NCI-H510A (cell line): ENCODE results near the gene CTSL.

Experiments
- DNase-seq: peaks from one replicate; lab custom pipeline; 2025; lab: John Stamatoyannopoulos, UW

Gene CTSL

DNA sequence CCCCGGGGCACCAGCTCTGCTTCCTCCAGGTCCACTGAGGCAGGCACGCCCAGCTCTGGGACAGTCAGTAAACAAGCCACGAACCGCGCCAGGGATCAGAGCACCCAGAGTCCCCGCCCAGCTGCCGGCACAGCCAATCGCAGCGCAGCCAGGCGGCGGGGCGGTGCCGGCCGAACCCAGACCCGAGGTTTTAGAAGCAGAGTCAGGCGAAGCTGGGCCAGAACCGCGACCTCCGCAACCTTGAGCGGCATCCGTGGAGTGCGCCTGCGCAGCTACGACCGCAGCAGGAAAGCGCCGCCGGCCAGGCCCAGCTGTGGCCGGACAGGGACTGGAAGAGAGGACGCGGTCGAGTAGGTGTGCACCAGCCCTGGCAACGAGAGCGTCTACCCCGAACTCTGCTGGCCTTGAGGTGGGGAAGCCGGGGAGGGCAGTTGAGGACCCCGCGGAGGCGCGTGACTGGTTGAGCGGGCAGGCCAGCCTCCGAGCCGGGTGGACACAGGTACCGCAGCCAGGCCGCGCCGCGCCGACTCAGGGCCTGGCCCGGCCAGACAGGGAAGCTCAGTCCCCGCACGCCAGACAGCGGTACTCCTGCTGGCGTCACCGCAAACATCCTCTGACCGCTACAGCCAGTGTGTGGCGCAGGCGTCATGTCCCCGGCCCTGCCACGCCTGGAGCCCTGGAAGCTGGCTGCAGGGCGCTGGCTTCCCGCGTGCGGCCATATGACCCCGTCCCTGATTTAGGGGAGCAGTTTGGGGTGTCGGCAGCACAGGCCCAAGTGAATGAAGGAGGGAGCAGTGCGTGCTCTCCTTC, at the start of gene CTSL:
Gene CTSL (plus strand): TSS at position 220 of the 810 bp plus-strand sequence. CDS start 1,485 bp downstream, outside the sequence.
- DNase-seq = peak; percentile 31

DNA sequence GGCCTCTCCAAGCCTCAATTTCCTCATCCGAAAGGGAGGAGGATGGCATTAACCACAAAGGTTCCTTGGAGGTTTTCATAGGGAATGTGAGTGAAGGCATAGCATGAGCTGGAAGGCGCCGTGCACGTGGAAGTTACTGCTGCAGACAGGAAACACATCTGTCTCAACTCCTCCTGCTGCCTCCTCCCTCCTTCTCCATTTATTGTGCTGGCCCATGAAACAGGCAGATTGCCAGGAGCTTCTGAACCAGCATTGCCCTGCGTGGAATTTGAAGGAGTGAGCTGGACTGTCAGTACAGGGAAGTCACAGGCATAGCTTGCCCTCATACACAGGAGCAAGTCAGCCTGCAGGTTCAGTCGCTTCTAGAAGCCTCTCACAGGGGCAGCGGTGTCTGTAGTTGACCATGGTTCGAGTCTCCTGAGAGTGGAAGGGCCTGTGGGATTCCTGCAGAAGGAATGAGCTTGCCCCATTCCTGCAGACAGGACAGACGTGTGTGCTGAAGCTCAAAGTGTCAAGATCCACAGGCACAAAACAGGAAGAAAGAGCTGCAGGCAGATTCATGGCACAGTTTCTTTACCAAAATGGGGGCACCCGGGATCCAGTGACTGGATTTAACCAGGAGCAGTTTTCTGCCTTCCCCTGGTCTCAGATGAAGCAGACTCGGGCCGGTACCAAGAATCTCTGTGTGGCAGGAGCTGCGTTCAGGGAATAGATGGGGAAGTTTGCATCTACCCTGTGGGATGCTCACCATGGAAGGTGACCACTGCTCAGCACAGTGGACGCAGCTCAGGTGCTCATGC, 48.7 kb upstream of the CTSL start:
- DNase-seq = no peak

DNA sequence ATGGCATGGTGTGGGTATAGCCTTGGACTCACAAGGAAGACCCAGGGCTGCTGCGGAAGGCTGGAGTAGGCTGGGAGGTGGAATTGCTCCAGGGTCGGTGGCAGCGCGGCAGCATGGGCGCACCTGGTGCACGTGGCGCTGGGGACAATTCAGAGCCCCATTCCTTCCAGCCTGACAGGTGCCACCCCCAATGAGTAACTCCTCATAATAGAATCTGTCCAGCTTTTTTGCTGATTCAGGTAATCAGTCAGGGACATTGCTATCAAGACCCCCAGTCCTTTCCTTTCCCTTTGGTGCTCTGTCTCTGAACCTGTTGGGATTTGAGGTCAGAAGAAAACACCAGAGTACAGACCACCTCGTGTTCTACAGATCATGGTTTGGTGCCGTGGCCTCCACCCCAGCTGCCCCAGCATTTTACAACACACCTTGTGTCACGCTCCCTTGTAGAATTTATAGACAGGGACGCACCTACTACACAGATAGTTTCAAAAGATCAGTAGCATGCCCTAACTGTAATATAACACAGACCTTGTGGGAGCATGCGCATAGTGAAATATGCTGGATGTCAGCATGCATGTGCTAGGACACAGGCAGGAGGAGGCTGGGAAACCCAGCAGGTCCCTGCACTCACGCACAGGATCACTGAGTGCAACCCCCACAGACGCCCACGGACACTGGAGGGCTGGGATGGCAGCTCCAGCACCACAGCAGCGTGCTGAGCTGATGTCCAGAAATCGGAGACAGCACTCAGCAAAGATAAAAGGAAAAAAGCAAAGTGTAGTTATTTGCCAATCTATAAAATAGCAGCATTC, 47.9 kb upstream of the CTSL start:
- no peak for DNase-seq

DNA sequence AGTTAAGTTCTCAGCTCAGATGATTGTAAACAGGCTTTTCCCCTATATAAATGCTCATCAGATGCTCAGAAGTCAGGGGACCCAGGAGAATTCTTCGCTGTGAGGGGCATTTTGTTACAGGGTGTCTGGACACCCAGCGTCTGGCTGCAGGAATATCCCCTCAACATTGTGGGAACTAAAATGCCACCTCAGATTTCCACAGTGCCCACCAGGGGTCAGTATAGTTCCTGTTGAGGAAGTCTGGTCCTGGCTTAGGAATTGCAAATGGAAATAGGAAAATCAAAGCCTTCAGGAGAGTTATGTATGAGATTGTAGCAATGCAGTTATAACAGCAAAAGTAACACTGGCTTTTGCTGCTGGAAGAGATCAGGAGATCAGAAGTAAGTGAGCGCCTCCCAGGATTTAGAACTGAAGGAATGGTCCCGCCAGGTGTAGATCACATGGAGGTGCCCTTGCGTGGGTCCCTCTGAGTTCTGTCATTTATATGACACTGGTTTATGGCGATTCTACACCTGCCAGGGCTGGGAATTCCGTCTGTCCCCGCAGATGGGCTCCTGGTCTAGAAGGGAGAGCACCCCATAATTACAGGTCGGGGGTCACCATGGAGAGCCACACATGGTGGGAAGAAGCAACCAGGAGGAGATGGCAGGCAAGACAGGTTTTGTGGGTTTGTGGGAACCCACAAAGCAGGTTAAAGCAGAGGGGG, 47.1 kb upstream of the CTSL start:
- no peak for DNase-seq

DNA sequence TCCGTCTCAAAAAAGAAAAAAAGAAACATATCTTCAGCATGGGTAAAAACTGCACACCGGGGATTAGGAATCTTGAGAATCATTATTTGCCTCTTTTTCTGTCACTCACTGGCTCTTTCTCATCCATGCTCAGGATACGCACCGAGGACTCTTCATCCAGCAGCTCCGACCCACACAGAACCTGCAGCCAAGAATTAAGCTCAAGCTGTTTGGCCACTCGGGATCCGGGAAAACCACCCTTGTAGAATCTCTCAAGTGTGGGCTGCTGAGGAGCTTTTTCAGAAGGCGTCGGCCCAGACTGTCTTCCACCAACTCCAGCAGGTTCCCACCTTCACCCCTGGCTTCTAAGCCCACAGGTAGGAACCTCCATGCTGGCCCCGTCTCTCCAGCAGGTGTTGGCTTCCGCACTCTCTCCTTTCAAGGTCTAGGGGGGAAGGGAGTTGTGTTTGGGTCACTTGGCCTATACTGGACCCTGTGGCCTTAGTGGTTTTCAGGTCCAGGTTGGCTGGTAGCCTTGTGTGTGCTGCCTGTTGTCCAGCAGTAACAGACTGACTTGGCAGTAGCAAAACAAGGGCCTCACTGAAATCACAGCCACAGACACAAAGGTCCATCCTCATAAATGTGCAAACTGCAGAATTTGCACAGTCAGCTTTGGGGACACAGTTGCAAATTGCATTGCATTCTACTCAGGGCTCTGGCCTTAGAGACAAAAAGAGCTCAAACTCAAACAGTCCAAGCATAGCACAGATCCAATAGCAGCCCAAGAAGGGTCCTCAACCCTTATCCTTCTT, 44.5 kb upstream of the CTSL start:
- DNase-seq = no peak

DNA sequence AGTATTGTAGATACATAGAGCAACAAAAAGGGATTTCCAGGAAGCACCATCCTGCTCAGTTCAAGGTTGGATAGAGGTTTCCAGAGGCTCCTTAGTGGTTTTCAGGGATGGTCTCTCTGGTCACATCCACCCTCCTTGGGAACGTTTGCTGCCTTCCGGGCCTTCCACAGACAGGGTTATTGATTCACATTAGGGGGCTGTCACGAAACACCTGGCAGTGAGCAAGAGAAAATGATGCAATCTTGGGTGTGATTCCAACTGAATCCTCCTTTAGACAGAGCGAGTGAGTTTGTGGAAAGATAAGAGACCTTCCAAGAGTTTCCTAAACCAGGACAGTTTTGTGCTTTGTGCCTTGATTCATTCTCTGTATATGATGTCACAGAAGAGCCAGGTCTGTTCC, 43.8 kb upstream of the CTSL start:
- no peak for DNase-seq

DNA sequence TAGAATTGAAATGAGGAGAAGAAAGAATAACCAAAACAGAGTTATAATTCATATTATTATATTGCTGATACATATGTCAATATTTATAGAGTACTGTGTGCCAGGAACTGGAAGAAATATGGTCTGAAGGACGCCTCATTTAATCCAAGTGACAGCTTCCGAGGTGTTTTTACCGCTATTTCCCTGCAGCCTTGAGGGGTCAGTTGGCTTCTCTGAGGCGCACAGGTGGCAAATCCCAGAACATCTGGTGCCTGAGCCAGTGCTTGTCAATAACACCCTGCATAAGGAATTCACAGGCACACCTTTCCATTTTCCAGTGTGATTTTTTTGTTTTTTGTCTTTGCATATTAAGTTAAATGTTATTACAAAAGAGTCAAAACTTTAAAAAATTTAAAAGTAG, 43.3 kb upstream of the CTSL start:
- DNase-seq = no peak

DNA sequence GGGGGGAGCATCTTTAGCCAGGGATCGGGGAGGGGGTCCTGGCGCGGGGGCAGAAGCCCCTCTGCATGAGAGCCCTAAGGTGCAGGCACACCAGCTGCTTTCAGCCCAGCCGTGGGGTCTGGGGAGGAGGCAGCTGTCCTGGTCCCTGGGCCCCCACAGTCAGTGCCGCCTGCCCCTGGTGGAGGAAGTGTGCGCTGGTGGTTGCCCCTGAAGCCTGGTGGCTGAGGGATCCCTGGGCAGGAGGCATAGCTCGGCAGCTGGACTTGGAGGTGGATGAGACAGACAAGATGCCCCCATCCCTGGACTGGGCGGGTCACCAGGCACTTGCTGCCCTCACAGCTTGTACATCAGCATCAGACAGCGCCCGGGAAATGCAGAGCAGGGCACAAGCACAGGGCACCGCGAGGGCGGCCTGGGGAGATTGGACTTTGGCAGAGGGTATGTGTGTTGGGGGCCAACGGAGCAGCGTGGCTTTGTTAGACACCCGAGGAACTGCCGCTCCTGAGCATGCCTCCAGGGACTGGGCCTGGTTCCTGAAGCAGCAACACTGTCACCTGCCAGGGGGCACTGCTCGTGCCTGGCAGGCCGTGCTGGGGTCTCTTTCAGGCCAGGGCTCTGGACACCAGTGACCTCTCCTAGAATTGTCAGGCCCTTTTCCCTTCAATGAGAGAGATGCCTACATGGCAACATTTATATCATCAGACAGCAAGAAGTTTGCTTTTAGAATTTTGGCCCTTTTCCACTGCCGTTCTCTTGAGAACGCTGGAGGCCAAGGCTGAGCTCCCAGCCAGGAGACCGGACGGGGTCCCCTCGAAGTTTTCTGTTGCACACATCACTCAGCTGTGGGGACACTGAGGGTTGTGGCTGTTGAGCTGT, 41.9 kb upstream of the CTSL start:
- DNase-seq = no peak

DNA sequence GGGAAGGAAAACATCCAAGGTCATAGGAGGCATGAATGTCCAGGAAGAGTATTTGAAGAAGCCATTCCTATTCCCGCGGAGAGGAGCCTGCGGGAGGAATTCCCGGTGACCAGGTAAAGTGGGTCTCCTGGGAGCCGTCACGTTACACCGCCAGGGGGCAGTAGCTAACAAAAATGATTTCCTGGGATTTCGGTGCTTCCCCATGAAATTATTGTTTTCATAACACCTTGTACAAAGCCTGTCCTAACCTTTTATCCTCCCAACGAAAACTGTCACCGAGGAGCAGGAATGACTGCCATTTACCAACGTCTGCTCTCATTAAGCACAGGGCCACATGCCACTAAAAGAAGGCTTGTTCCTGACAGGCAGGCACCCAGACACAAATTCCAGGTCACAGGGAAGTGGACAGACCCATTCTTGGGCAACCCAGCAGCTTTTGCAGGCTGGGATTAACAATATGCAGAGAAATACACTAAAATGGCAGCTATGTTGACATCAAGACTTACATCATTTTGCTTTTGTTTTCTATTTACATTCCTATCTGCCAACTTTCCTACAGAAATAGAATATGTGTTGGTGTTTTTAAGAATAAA, 41.2 kb upstream of the CTSL start:
- no peak for DNase-seq

DNA sequence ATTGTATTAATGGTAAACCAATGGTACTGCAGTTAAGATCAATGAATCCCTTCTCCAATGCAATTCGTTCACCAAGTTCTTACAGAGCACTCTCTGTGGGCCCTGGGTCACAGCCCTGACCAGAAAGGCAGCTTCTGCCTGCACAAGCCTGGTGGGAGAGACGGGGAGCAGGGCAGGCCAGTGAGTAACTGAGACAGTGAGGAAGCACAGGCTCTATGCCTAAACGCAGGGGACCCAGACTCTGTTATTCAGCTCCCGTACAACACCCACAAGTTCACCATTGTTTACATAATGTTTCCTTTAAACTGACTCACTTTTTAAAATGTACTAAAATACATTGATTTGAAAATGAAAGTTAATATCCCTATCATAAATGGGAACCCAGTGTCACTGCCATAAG, 40.5 kb upstream of the CTSL start:
- DNase-seq = no peak

DNA sequence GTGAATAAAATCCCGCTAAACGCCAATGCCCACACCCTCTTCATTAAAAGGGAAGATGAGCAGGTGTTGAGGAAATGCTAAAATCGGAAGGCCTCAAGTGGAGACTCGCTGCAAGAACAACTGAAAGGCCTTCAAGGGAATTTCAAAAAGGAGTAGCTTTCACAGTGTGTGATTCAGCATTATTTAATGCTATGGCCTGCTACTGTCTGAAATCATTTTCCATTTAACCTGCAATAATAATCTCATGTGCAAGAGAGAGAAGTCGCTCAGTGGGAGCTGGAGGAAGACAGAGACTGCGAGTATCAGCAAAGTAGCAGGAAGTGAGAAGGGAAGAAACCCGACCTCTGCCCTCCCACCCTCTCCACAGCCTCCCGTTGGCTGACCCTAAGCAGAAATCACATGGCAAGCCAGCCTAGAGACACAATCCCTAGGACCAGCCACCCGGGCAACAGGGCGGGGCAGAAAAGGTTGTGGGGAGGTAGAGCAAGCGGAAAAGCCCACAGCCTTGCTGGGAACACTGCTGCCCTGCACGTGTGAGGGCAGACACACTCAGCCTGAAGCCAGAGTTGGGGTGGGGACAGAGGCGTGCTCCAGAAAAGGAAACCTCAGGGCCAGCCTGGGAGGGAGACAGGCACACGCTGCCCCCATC, 39.9 kb upstream of the CTSL start:
- DNase-seq = no peak

DNA sequence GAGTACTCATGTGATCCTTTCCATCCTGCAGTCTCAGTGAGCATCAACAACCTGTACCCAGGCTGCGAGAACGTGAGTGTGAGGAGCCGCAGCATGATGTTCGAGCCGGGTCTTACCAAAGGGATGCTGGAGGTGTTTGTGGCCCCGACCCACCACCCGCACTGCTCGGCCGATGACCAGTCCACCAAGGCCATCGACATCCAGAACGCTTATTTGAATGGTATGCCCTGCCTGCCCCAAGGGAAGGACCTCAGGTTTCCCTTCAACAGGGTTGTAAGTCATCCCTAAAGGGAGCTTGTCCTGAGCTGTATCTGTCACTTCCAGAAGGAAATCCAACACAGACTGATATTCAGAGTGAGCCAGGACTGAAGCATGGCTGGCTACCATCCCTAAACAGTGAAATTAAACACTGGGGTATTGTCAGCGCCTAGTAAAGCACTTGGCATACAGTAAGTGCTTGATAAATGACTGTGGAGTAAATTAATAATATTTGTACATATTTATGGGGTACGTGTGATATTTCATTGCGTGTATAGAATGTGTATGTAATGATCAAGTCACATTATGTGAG, 39.3 kb upstream of the CTSL start:
- no peak for DNase-seq

DNA sequence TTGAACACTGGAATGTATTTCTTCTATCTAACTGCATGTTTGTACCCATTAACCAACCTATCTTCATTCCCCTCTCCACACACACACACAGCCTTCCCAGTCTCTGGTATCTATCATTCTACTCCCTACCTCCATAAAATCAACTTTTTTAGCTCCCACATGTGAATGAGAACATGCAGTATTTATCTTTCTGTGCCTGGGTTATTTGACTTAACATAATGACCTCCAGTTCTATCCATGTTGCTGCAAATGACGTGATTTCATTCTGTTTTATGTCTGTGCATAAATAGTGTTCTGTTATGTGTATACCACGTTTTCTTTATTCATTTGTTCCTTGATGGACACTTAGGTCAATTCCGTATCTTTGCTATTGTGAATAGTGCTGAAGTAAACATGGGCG, 38.7 kb upstream of the CTSL start:
- DNase-seq = no peak

DNA sequence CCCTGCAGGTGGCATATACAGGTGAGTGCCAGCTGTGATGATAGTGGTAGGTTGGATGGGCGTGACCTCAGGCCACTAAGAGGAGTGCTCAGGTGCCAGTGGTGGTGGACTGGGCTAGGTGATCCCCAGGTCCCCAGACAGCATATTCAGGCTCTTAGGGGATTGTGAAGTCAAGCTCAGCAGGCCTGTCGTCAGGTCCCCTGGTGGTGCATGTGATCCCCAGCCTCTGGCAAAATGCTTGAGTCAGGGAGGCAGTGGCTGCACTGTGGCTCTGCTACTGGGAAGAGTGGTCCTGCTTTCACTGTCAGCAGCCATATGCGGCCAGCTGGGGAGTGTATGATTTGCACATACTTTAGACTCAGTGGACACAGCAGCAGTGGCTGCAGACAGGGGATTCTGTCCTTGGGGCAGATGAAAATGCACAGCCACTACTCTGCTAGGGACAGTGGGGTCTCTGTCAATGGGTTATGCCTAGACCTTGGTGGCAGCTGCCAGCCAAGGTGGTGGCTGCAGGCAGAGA, 31.6 kb upstream of the CTSL start:
- DNase-seq = no peak

DNA sequence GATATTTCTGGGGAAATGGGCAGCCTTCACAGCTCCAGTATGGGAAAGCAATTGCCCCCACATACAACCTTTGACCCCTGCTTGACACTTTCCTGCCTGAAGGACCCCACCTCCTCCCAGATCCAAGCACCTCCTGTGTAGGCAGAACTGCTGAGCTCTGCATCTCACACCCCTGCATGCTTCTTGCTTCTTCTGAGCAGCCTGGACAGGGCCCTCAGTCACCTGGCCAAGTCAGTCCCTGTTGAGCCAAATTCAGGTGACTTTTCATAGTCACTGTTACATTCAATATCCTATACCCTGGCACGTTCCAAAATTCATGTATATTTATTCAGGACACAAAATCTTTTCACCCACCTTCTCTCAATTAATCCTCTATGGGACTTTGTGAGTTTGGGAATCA, 30.4 kb upstream of the CTSL start:
- no peak for DNase-seq

DNA sequence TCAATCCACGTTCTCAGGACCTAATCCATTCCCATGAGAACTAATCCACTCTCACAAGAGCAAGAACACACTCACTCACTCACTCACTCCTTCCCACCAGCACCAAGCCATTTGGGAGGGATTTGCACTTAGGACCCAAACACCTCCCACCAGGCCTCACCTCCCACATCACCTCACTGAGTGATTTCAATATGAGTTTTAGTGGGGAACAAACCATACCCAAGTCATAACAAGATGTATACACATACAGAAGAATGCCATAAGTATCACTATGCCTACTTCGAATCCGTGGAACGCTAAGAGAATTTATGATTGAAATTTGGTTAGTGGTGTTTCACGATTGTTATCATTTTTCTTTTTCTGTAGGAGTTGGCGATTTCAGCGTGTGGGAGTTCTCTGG, 29.3 kb upstream of the CTSL start:
- no peak for DNase-seq

DNA sequence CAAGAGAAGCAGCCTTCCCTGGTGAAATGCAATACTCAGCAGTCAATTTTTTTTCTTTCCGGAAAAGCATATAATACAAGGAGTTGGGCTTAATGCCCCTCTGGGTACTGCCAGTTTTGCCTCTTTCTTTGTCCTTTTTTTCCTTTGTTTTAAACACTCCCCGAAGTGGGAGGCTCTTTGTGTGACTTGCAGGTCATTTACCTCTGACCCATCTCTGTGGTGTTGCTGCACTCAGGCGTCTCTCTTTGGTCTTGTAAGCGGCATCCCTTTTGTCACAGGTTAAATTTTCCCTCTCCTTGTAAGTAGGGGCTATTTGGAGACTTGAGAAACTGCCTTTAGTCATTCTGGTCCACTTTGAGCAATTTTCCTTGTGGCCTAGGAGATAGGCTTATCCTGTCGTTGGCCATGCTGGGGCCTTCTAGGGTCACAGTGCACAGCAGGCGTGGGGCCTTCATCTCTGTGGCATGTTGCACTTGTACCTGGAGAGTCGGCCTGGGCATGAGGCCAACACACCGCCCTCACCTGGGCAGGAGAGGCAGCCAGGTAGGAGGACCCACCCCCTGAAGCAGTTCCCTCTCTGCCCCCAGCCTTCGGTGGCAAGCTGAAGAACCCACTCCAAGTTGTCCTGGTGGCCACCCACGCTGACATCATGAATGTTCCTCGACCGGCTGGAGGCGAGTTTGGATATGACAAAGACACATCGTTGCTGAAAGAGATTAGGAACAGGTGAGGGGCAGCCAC, 27.7 kb upstream of the CTSL start:
- no peak for DNase-seq

DNA sequence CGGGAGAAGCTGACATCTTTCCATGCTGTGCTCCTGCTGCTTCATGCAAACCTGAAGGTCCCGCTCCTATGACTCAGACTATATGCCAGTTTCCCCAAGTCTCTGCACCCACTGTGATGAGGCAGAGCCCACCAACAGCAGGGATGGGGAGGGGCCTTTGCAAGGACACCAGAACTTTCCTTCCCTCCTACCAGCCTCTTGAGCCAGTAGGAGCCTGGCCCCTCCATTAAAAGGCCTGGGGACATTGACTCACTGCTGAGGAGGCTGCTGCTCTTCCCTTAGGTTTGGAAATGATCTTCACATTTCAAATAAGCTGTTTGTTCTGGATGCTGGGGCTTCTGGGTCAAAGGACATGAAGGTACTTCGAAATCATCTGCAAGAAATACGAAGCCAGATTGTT, 26.1 kb upstream of the CTSL start:
- no peak for DNase-seq
